ENCODE data around the gene IL20RB. TPM values are rescaled to one million over a fixed set of nuclear protein-coding genes. Genes with fewer than 3 reads are reported as not detected.
A peak's percentile ranks its signal among the peaks of the same experiment; 100 is the strongest.
"Not testable (repeated sequence)": the region's sequence is repeated elsewhere in the genome, so short reads cannot be mapped to it uniquely, and the experiment has no call there.

Gene IL20RB
- total RNA-seq, 1 donor from 2014 or later, result 0.53 TPM

DNA sequence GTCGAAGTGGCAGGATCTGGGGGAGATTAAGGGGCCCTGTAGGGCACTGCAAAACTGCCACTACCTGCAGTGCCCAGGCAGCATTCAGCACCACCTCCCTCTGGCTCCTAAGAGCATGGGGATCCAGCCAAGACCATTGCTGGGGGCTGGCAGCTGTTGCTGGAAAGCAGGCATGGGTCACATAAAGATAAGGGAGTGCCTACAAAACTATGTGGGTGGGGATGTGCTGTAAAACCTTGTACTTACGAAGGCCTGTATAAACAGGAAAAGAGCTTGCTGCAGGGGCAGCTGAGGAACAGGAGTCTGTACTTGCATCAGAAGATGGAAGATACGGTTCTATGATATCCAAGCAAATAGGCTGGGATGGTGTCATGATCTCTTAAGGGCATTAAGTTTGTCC, 27.1 kb downstream of the IL20RB start:
- DNase-seq (ENCODE audit: low read depth, low spot score), result peak; percentile 13

DNA sequence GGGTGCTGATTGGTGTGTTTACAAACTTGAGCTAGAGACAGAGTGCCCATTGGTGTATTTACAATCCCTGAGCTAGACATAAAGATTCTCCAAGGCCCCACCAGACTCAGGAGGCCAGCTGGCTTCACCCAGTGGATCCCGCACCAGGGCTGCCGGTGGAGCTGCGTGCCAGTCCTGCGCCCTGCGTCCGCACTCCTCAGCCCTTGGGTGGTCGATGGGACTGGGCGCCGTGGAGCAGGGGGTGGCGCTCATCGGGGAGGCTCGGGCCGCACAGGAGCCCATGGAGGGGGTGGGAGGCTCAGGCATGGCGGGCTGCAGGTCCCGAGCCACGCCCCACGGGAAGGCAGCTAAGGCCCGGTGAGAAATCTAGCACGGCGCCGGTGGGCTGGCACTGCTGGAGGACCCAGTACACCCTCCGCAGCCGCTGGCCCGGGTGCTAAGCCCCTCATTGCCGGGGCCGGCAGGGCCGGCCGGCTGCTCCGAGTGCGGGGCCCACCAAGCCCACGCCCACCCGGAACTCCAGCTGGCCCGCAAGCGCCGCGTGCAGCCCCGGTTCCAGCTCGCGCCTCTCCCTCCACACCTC, 29.7 kb downstream of the IL20RB start:
- DNase-seq (ENCODE audit: low read depth, low spot score), result not testable (repeated sequence)

DNA sequence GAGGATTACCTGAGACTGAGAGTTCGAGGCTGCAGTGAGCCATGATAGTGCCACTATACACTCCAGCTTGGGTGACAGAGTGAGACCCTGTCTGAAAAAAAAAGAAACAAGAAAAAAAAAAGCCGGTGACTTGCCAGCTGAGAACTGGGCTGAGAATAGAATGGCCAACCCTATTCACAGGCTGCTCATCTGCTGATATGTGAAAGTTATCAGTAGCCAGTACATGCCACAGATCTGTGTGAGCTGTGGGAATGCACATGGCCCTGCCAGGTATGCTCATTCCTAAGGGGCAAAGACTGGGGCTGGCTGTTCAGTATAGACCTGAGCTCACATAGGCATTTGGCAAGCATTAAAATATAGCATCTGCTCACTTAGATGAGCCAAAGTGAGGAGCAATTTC, 30.9 kb downstream of the IL20RB start:
- no peak for DNase-seq (ENCODE audit: low read depth, low spot score)

DNA sequence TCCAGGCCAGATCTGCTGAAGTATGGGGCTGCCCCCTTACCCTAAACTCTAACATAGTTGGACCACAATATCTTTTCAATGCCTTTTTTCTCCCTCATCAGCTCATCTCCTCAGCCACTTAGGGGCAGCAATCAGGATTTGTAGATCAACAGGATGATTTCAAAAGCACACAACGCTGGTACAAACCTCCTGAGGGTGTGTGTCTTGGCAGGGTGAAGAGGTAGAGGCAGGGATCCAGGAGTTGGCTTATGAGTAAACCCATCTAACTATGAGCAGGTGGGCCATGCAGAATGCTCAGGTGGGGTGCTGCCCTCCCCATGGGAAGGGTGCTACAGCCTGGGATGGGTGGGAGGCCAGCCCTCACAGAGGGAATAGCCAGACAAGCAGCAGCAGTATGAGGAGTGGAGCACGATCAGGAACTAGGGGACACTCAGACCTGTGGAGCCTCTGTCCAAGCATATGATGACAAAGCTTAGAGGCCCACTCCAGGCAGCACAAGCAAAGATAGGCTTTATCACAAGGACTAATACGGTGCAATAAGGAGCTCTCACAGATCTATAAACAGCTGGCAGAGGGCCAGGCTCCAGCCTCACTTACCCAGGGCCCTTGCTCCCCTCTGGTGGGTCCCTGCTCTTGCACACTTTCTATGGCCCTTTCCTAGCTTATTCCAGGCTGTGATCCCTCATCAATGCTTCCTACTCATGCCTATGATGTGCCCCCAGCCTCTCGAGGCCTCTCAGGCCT, 32.2 kb downstream of the IL20RB start:
- no peak for DNase-seq (ENCODE audit: low read depth, low spot score)

DNA sequence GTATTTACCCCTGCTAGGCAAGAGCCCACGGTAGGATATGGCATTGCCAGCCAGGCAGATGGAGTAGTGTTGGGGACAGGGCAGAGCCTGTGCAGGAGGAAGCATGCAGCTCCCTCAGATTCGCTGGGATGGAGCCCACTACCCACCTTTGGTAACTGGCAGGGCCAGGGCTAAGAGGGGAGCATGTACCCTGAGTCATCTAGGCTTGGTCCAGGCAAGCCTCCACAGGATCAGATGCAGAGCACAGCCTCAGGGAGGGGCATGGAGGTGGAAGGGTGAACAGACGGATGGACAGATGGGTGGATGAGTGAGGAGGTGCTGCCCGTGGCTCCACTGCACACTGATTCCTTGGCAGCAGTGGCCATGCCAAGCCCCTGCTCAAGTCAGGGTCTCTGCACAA, 33.0 kb downstream of the IL20RB start:
- no peak for DNase-seq (ENCODE audit: low read depth, low spot score)

DNA sequence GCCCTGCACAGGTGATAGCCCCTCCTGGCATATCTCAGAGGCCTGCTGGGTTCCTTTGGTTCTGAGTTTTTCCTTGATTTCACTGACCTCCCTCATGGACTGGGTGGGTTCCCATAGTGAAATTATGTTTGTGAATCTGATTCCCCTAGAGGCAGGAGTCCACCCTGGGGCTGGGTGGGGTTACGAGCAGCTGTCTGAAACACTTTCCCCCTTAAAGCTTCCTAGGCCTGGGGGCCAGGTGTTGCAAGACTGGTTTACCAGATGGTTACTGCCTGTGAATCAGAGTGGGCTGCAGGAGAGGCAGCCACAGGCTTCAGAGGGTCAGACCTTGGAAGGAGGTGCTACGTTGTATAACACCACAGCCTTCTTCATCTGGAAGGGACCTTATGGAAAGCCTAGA, 34.3 kb downstream of the IL20RB start:
- DNase-seq (ENCODE audit: low read depth, low spot score), result no peak

DNA sequence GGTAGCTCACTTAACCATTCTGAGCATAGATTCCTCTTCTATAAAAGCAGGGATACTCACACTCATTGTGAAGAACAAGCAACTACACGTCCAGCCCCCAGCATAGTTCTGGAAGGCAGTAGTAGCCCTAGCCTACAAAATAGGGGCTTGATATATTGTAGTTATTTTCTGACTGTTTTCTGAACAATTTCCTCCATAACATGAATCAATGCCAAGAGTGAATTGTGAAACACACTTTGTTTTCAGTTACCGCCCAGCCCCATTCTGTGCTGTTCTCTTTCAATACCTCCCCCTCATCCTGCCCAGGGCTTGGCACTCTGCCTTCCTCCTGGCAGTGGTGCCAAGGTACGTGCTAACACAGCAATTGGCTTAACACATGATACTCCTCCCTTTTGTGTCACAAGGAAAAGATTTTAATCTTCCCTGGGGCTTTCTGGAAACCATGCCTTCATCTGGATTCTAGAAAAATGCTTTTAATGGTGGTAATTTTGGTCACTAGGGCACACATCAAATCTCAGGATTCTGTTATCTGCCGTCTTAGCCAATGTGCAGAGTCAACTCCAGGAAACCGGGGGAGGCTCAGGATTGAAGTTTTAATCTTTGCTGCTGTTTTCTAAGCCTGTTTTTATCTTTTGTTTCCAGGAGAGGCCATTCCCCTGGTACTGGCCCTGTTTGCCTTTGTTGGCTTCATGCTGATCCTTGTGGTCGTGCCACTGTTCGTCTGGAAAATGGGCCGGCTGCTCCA, 37.2 kb downstream of the IL20RB start:
- DNase-seq (ENCODE audit: low read depth, low spot score), result peak; percentile 87

DNA sequence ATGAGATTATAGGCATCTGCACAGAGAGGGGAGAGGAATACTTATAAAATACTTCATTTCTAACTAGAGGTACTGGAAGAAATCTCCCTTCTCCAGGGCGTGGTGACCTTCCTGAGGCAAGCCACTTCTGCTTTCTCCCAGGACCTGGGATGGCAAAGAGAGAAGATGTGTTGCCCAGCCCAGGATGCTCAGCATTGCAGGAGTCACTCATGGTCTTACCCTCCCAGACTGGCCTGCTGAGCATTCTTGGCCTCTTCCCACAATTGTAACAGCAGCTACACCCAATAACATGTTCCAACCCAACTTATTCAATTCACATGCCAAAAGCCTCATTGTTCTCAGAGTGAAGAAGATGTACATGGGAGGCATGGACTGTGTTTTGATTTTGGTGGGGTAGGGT, 37.9 kb downstream of the IL20RB start:
- no peak for DNase-seq (ENCODE audit: low read depth, low spot score)

DNA sequence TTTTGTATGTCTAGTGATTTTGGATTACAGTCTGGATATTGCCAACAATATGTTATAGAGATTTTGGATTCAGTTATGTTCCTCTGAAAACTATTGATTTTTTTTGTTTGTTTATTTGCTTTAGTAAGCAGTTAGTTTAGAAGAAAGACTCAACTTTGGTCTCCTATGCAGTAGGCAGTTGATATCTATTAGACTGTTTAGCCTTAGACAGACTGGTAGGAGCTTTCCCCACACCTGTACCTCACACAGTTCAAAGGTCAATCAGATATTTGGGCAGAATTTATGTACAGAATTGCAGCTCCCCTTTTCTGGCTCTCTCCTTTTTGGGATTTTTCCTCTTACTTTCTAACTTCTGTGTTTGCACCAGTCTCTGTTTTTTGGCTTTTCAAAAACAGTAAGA, 42.3 kb downstream of the IL20RB start:
- DNase-seq (ENCODE audit: low read depth, low spot score), result no peak

DNA sequence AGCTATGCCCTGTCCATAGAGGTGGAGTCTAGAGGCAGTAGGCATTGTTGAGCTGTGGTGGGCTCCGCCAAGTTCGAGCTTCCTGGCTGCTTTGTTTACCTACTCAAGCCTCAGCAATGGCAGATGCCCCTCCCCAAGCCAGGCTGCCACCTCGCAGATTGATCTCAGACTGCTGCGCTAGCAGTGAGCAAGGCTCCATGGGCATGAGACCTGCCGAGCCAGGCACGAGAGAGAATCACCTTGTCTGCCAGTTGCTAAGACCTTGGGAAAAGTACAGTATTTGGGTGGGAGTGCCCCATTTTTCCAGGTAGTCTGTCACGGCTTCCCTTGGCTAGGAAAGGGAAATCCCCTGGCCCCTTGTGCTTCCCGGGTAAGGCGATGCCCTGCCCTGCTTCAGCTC, 49.6 kb downstream of the IL20RB start:
- not testable (repeated sequence) for DNase-seq (ENCODE audit: low read depth, low spot score)

DNA sequence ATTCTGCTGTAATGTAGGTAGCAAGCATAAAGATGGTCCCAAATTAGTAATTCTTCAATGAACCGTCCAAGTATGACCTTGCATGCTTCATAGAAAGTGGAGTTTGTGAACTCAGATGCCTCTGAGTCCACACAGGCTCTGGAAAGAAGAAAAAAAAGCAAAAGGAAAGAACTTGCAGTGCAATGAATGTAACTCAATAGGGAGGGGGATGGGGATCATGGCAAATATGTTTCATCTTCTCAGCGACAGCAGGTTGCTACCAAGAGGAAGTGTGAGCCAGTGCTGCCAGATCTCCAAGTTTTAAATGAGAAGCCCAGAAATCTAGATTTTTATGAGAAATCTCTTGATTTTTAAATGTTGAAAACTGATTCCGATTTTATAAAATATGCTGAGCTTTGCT, 50.3 kb downstream of the IL20RB start:
- no peak for DNase-seq (ENCODE audit: low read depth, low spot score)

DNA sequence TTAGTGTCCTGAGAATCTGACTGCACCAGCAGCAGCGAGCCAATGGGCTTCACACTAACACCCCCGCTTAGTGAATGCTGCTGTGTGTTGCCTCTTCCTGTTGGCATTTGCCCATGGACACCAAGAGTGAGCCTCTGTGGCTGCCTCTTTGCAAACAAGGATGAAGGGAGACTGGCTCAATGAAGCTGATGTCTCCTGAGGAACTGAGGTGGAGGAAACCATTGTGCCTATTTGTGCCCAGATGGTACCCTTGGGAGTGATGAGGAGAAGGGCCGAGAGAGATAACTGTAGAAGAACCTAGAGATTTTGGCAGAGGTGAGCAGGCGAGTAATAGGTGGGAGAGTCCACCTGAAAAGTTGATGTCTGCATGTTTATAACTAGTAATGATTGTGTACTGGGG, 51.2 kb downstream of the IL20RB start:
- no peak for DNase-seq (ENCODE audit: low read depth, low spot score)

DNA sequence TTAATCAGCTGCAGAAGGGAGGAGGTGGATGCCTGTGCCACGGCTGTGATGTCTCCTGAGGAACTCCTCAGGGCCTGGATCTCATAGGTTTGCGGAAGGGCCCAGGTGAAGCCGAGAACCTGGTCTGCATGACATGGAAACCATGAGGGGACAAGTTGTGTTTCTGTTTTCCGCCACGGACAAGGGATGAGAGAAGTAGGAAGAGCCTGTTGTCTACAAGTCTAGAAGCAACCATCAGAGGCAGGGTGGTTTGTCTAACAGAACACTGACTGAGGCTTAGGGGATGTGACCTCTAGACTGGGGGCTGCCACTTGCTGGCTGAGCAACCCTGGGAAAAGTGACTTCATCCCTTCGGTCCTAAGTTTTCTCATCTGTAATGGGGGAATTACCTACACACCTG, 52.4 kb downstream of the IL20RB start:
- no peak for DNase-seq (ENCODE audit: low read depth, low spot score)

DNA sequence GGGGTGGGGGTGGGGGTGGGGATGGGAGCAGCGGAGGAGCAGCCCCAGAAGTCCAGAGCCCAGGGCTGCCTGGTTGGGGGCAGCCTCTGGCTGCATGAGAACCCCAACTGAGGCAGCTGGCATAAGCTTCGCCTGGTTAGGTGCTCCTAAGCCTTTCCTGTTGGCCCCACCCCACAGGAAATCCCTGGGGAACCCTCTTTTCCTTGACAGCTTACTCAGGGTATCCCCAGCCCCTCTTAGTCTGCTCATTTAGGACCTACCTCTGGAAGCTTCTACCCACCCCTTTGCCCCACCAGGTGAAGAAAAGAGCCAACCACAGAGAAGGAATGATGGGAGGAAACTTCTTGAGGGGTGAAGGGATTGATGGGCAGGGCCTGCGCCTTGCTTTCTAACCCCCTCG, 53.4 kb downstream of the IL20RB start:
- DNase-seq (ENCODE audit: low read depth, low spot score), result no peak

DNA sequence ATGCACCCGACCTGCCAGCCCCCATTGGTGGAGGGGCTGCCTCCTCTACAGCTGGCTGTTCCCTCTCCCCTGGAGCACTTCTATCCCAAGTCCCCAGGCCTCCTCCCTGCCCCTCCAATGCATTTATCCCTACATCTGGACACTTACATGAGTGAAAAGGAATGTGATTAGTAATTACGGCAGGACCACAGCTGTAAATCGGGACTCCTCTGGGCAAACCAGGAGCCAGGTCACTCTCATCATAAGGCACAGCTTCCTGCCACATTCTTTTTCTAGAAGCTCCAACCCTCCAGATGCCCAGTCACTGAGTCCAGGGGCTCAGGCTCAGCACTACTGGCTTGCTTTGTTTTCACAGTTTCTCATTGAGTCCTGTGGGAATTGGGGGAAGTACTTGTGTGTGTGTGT, 54.3 kb downstream of the IL20RB start:
- DNase-seq (ENCODE audit: low read depth, low spot score), result no peak

DNA sequence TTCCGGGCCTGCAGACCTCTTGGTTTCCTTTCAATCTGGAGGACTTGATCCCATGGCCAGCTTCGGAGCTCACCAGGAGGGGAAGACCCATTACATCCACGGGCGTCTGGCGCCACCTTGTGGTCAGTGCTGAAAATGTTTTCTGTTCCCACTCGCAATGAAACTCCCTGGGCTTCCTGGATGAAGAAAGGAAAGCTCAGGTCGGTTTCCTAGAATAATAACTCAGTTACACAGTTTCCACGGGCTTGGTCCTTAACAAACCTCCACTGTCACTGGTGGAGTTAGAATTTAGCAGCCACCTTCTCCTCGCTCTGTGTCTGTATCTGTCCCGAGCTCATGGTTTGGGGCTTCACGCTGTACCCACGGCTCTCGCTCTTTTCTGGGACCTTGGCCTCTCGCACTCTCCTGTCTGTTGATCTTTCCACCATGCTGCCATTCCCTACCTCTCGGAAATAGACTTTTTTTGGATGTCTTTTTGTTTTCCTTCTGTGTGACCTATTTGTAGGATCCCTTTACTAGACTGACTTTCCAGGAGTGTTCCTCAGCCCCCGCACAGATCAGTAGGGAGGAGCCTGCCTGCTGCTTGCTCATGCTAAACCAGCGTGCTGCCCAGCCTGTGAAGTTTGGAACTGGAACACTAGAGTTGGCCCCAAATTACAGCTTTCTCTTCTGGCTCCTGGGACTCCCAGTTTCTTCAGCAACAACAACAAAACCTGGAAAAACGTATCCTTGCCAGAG, 56.3 kb downstream of the IL20RB start:
- peak; percentile 66 for DNase-seq (ENCODE audit: low read depth, low spot score)

DNA sequence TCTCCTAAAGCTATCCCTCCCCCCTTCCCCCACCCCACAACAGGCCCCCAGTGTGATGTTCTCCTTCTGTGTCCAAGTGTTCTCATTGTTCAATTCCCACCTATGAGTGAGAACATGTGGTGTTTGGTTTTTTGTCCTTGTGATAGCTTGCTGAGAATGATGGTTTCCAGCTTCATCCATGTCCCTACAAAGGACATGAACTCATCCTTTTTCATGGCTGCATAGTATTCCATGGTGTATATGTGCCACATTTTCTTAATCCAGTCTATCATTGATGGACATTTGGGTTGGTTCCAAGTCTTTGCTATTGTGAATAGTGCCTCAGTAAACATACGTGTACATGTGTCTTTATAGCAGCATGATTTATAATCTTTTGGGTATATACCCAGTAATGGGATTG, 59.5 kb downstream of the IL20RB start:
- not testable (repeated sequence) for DNase-seq (ENCODE audit: low read depth, low spot score)

DNA sequence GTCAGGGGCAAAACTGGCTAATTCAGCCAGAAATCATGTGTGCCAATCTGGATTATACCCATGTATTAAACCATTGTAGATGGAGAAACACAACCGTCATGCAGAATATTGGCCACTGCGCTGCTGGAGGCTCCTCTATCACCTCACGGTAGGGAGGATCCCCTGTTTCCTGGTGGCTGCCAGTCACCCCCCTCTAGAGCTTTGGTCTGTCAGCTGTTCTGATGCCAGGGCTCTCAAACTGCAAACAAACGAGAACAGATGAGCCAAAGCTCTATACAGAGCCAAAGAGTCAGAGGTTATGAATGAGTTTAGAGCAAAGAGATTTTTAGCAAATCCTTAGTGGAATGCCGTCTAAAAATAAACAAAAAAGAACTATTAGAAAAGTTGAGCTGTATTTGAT, 62.5 kb downstream of the IL20RB start:
- no peak for DNase-seq (ENCODE audit: low read depth, low spot score)

DNA sequence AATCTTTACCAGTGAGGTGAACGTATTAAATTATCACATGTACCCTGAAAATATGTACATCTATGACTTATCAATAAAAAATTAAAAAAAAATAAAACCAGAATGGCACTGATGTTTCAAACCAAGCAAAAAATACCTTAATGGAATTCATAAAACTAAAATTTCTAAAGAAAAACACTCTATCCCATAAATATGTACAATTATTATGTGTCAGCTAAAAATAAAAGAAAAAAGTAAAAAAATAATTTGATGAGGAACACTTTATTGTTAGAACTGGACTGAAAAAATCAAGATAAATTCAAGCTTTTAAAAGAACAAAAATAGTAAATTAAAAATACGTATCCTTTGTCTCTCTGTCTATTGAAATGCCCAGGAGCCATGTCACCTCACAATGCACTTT, 63.1 kb downstream of the IL20RB start:
- no peak for DNase-seq (ENCODE audit: low read depth, low spot score)

DNA sequence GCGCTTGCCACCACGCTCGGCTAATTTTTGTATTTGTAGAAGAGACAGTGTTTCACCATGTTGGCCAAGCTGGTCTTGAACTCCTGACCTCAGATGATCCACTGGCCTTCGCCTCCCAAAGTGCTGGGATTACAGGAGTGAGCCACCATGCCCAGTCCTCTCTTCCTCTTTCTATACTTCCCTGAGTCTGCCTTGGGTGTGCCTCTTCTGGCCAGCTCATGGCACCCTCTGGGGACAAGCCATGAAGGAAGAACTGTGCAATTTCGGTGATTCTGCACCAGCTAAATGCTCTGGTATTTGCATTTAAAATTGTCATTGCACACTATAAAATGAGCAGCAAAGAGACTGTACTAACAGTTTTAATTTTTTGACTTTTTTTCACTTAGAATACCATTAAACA, 66.6 kb downstream of the IL20RB start:
- no peak for DNase-seq (ENCODE audit: low read depth, low spot score)

DNA sequence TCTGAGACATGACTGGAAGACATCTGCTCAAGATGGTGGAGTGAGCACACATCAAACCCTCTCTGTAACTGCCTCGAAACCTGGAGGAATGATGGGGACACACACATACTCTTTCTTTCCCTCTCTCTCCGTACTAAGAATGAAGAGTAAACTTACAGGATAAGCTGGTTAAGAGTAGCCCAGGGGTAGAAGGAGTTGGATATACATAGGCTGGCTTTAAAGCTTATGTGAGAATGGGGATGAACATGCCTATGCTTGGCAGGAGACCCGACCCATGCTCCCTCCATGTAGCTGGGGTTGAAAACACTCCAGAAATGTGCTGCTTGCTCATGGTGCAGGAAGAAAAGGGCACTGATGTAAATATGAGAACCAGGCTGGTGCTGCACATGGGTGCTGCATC, 68.9 kb downstream of the IL20RB start:
- no peak for DNase-seq (ENCODE audit: low read depth, low spot score)
